Right atrium auricular region (tissue), 2 donors: Measurements from ENCODE around the gene LYVE1. TPM values are rescaled to one million over a fixed set of nuclear protein-coding genes. Genes with fewer than 3 reads are reported as not detected.
A peak's percentile ranks its signal among the peaks of the same experiment; 100 is the strongest.

Source experiments
- DNase-seq: peaks from one replicate; pipeline ENCODE4 v3.0.0-alpha.2; 2019; ENCODE audit warnings: low spot score
- H3K27ac ChIP-seq, 2 donors: fragments of 200-600 bp; sonication (generic); 1 replicate in 1 of 2; 2 replicates in 1 of 2; pipeline ENCODE4 v1.5.1; 2016 to 2019
- H3K27me3 ChIP-seq, 2 donors: fragments of 200-600 bp; sonication (generic); one replicate each; pipeline versions ENCODE4 v1.5.1 to v1.6.0; 2017 to 2019
- H3K36me3 ChIP-seq: fragments of 200-600 bp; sonication (generic); one replicate; pipeline ENCODE4 v1.5.1; 2016
- H3K4me1 ChIP-seq, 2 donors: fragments of 200-600 bp; sonication (generic); one replicate each; pipeline versions ENCODE4 v1.5.1 to v1.6.0; 2017 to 2019
- H3K4me3 ChIP-seq, 2 donors: fragments of 200-600 bp; sonication (generic); 1 replicate in 1 of 2; 2 replicates in 1 of 2; pipeline ENCODE4 v1.5.1; 2017 to 2019; ENCODE audit warnings: mild to moderate bottlenecking in 1 of 2, moderate library complexity in 1 of 2
- H3K9me3 ChIP-seq, 2 donors: fragments of 200-600 bp; sonication (generic); one replicate each; pipeline ENCODE4 v1.5.1; 2019
- CTCF ChIP-seq, 2 donors: fragments of 200-600 bp; sonication (generic); IDR thresholded peaks; one replicate each; pipeline ENCODE4 v1.5.1; 2019; ENCODE audit warnings: antibody characterized with exemption in 2 of 2
- total RNA-seq, 2 donors: library from RNA; depleted of rRNA; stranded (reverse); fragments of >200 nt; gene quantifications; one replicate each; pipeline ENCODE4 v1.1.0, GENCODE V29; 2016

Gene LYVE1
- total RNA-seq, 2 donors from 2014 or later, result 15.9 to 45.0 TPM

- Histone ChIP-seq H3K4me1 (peaks cover 0 to 18% of the 10 kb centered on the region in 2 donors), H3K27ac (peak overlapping the region in 1 of 2 donors; percentile 77), H3K27me3 (no peaks in the 10 kb centered on the region), H3K36me3 (no peaks in the 10 kb centered on the region), H3K9me3 (no peaks in the 10 kb centered on the region), H3K4me3 (no peak overlapping the region)
- DNase-seq, result no peak
- no peak for TF ChIP-seq CTCF (IDR thresholded peaks at IDR 0.05)
These were observed 5.1 kb upstream of the LYVE1 start for GRCh38 chr11:10573556-10573955.

GRCh38 chr11:10573028-10573427 lies 4.6 kb upstream of the LYVE1 start:
- TF ChIP-seq CTCF (IDR thresholded peaks at IDR 0.05), result no peak
- Histone ChIP-seq H3K27me3 (no peaks in the 10 kb centered on the region), H3K9me3 (no peaks in the 10 kb centered on the region), H3K36me3 (no peaks in the 10 kb centered on the region), H3K4me3 (no peak overlapping the region), H3K4me1 (peaks cover 0 to 18% of the 10 kb centered on the region in 2 donors), H3K27ac (peak overlapping the region; percentile 24 to 77)
- no peak for DNase-seq

- peaks cover 0 to 18% of the 10 kb centered on the region in 2 donors for H3K4me1 ChIP-seq
- H3K4me3 ChIP-seq, result no peak overlapping the region
- TF ChIP-seq CTCF (IDR thresholded peaks at IDR 0.05), result no peak
- no peak for DNase-seq
- H3K27me3 ChIP-seq, result no peaks in the 10 kb centered on the region
- H3K27ac ChIP-seq, result peak overlapping the region; percentile 24 to 77
- H3K9me3 ChIP-seq, result no peaks in the 10 kb centered on the region
- no peaks in the 10 kb centered on the region for H3K36me3 ChIP-seq
These were observed 4.1 kb upstream of the LYVE1 start for GRCh38 chr11:10572533-10572932.

GRCh38 chr11:10567446-10567845 lies 1.0 kb downstream of the LYVE1 start:
- no peak for TF ChIP-seq CTCF (IDR thresholded peaks at IDR 0.05)
- Histone ChIP-seq H3K27ac (peak overlapping the region; percentile 8 to 57), H3K4me1 (peaks cover 0 to 8% of the 10 kb centered on the region in 2 donors), H3K36me3 (no peaks in the 10 kb centered on the region), H3K9me3 (no peaks in the 10 kb centered on the region), H3K27me3 (no peaks in the 10 kb centered on the region), H3K4me3 (peak overlapping the region; percentile 20 to 24)
- no peak for DNase-seq

GRCh38 chr11:10566257-10566957 lies 2.1 kb downstream of the LYVE1 start:
- DNase-seq, result no peak
- H3K4me1 ChIP-seq, result peaks cover 0 to 4% of the 10 kb centered on the region in 2 donors

More at GRCh38 chr11:10566257-10566957, 2.1 kb downstream of the LYVE1 start:
- H3K4me3 ChIP-seq, result peak overlapping the region; percentile 7 to 24
- peak overlapping the region in 1 of 2 donors; percentile 8 for H3K27ac ChIP-seq
- no peaks in the 10 kb centered on the region for H3K9me3 ChIP-seq
- no peaks in the 10 kb centered on the region for H3K27me3 ChIP-seq
- TF ChIP-seq CTCF (IDR thresholded peaks at IDR 0.05), result no peak
- H3K36me3 ChIP-seq, result no peaks in the 10 kb centered on the region
